Skeletal muscle cell (primary cell): ENCODE results near the gene EFCAB8.
A peak's percentile ranks its signal among the peaks of the same experiment; 100 is the strongest.

Experiments
- DNase-seq: peaks from one replicate; pipeline ENCODE4 v3.0.0-alpha.2; 2010; ENCODE audit warnings: low read depth
- H3K4me3 ChIP-seq: 2 replicates; pipeline ENCODE4 v1.5.1; 2011; ENCODE audit warnings: low read depth, mild to moderate bottlenecking, control low read depth, low read length, moderate library complexity

The EFCAB8 gene, protein sequence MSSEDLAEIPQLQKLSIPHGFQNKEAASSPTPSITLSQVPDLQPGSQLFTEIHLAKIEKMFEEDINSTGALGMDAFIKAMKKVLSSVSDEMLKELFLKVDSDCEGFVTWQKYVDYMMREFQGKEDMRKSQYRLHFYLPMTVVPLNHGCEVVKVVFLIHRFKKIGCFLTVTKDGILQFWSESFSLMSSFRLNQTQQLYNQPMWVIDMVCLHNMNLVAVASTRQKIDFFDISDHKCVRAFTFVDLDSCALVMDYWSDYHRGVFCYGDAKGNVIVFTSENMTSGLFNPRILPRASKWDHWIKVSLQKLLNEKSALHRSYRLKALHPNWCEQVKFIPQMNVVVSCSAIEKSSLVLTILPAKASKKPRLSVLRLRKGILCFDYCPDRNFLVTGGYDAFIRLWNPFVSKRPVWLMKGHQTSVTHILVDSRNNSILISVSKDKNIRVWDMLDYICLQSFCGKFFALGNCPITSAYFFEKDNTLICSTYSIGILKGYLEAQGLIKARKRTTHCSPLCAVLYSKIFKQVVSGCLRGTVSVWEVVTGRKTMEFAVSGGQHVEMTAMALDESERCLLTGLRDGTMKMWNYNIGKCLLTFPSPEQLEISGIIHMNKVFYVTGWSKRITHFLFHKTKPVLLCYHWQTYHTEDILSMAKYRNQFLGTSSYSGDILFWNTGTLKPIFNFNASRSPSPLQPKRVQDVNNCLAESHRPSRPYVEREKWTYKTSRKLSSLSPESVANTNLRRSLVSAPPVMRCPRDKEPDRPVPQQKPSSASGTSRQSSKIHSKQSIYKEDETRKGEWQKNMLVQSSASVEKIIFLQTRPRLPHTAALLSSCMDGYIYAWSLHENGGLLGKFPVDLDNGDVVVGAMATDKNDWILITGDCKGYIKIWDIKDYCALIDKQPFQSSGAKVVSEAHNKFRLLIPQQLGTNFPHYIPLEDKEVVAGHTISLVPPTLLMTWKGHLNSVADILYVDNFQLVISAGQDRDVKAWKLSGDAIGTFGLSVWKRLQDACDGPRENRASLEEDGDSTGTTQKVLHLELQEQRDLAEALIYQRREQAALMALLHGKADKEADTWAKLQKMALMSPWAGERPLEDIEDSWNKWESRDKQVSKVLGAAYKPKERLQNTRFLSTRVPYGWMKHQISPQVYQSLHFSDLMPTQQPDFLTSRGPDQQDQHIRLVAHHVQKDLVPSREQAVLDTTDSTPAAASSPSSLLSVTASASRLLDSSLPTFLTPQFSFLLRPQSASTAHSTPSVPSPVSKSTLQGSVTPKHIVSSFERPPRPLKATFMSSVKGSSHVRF

DNA sequence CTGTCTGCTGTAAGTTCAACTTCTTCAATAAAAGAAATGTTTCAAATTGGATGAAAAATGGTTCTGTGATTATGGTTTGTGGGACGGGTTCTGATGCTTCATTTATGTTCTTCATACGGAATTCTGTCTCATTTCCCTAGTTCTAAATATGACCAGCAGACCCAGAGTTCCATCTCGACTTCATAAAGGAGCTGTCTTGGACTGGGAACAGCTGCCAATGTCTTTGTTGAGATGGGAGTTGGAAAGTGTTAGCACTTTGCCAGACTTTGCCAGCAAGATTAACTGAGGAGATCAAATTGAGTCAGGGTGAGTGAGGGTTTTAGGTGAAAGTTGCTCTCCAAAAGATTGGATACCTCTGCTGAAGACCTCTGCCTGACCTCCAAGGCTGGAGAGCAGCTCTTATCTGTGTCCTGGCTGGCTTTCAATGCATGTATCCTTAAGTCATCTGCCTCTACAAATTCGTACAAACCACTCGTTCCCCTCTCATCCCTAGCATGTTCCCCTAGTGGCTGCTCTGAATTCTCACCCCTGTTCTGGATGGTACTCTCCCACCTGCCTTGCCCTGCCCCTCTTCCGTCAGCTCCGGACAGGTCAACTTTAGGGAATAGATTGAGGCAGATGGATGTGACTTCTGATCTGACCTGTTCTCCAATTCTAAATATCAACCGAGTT, at the start of gene EFCAB8:
EFCAB8 (plus strand) TSS at position 223 of the 672 bp plus-strand sequence. CDS start 4,870 bp downstream, outside the sequence.
- DNase-seq, result no peak
- no peak within 1 kb of the TSS for H3K4me3 ChIP-seq

DNA sequence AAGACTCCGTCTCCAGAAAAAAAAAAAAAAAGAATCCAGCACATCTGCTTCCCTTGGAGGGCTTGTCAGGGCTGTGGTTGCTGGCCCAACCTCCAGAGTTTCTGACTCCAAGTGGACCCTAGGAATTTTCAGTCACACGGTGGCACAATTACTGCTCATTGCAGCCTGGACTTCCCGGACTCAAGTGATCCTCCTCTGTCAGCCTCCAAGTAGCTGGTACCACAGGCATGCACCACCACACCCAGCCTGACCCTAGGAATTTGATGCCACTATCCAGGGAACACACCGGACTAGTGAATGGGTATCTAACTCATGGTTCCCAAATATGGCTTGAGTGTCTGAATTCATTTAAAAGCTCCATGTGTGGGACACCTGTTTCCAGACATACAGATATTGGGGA, 48.8 kb upstream of the EFCAB8 start:
- no peak for DNase-seq

DNA sequence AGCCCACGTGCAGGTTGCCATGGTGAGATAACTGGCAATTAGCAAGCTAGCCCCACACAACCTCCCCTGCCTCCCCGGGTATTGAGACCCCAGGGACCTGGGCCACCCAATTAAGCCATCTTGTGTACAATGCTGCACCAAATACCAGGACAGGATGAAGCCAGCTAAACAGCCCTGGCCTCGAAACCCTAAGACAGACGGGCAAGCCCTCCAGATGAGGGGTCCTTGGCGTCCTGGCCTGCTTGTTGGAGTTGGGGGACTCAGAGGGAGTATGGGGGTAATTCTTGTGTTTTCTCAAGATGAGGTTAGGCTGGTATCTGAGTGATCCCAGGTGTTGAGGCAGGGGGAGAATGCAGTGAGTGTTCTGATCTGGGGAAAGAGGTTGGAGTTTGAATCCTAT, 47.8 kb upstream of the EFCAB8 start:
- no peak for DNase-seq
- no peak overlapping the region for H3K4me3 ChIP-seq

More for the DNA sequence above, 48.8 kb upstream of the EFCAB8 start:
- no peak overlapping the region for H3K4me3 ChIP-seq

DNA sequence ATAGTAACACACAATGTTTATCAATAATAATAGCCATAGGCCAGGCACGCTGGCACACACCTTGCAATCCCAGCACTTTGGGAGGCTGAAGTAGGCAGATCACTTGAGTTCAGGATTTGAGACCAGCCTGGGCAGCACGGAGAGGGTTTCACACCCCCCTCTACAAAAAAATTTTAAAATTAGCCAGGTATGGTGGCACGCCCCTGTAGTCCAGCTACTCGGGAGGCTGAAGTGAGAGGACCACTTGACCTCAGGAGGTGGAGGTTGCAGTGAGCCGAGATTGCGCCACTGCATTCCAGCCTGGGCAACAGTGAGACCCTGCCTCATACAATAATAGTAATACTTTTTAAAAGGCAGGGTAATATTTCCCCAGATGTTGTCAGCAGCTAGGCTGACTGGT, 46.8 kb upstream of the EFCAB8 start:
- no peak for DNase-seq
- H3K4me3 ChIP-seq, result no peak overlapping the region

DNA sequence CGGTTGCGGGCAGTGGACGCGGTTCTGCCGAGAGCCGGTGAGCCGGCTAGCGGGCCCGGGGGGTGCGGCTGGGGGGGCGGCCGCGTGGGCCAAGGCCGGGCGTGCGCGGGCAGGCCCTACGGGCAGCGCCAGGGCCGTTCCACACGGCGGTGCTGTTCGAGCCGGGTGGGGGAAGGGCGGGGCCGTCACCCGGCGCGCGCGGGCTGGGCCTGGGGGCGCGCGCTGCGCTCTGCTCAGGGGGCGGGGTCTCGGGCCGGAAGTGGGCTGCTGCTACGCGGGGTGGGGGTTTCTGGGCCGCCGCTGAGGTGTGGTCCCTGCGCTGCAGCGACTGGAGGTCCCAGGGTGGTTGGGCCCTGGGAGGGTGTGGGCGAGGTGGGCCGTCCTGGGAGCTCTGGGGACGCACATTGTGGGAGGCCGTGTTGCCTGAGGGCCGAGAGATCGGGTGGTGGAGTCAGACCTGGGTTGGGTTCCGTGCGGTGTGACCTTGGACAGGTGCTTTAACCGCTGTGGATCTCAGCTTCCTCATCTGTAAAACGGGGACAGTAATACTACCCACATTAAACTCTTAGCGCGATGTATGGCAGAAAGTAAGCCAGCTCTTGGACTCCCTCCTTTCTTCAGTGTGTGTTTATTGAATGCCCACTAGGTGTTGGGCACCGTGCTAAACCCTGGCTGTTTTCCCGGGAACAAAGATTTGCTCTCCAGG, 38.6 kb upstream of the EFCAB8 start:
- DNase-seq, result no peak
- H3K4me3 ChIP-seq, result peak overlapping the region; percentile 84

DNA sequence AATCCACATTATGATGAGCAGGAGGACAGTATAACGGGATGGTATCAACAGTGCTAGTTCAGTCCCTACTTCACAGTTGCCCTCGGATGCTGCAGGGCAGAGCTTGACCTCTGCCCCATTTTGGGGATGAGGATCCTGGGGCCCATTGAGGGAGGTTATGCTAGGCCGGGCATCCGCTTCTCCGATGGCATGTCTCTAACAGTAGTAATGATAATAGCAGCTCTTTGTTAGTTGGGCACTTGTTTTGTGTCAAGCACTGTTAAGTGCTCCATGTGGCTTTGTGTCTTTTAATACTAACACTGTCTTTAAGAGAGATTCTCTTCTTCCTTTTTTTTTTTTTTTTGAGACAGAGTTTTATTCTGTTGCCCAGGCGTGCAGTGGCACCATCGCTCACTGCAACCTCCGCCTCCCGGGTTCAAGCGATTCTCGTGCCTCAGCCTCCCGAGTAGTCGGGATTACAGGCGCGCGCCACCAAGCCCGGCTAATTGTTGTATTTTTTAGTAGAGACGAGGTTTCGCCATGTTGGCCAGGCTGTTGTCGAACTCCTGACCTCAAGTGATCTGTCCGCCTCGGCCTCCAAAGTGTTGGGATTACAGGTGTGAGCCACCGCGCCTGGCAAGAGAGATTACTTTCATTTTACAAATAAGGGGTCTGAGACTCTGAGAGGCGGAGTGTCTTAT, 37.9 kb upstream of the EFCAB8 start:
- H3K4me3 ChIP-seq, result peak overlapping the region; percentile 84
- no peak for DNase-seq

DNA sequence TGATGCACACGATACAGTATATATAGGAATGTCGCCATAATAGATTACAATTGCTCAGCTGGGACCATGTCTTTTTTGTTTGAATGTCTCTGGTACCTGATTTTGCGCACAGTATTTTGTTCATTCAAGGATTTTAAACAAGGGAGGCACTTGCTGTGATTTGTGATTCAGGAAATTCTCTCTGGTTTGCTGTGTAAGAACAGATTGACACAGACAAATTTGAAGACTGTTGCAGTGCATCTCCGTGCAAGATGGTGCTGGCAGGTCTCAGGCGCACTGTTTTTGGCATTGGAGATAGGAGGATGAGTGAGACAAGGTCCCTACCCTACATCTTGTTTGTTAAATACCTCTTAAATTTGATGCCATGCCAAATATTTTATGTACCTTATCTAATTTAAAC, 36.5 kb upstream of the EFCAB8 start:
- DNase-seq, result no peak
- H3K4me3 ChIP-seq, result no peak overlapping the region

DNA sequence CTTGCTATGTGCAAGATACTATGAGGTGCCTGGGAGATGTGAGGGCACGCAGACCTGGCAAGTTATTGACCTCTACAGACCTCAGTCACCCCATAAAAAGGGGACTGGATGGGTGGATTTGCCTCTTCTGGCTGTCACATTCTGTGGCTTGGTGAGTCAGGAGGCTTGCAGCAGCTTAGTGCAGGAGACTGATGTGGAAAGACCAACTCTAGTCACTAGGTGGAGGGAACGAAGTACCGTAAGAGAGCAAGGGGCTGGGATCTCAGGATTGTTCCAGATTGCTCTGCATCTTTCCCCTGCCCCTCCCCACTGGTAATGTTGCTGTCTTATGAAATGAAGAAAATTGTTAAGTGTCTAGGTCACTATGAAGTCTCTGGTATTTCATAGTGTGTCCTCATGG, 35.6 kb upstream of the EFCAB8 start:
- DNase-seq, result peak; percentile 62
- no peak overlapping the region for H3K4me3 ChIP-seq

DNA sequence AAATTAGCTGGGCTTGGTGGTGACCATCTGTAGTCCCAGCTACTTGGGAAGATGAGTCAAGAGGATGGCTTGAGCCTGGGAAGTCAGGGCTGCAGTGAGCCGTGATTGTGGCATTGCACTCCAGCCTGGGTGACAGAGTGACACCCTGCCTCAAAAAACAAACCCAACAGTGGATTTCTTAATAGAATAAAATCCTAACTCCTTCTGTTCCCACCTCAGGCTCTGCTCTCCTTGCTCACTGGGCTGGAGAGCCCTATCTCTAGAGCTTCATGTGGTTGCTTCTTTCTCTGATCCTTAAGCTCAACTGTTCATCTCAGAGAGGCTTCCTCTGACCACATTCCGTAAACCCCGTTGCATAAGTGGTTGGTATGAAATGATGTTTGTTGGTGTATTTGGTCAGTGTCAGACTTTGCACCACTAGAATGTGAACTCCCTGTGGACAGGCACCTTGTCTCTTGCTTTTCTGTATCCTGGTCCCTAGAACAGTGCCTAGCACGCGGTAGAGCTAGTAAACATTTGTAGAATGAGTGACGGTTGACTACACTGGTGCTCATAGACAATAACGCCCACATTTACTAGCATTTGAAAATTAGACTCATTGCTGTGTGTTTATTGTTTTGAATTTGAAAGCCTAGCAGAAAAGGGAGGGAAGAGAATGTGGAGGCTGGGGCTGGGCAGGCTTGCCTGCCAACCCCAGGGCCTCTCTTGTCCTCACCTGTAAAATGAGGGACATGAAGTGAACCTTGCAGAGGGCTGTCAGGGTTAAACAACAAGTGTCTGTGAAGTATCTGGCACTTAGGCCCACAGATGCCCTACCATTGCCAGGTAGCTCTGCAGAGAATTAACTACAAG, 34.8 kb upstream of the EFCAB8 start:
- DNase-seq, result no peak
- H3K4me3 ChIP-seq, result no peak overlapping the region

DNA sequence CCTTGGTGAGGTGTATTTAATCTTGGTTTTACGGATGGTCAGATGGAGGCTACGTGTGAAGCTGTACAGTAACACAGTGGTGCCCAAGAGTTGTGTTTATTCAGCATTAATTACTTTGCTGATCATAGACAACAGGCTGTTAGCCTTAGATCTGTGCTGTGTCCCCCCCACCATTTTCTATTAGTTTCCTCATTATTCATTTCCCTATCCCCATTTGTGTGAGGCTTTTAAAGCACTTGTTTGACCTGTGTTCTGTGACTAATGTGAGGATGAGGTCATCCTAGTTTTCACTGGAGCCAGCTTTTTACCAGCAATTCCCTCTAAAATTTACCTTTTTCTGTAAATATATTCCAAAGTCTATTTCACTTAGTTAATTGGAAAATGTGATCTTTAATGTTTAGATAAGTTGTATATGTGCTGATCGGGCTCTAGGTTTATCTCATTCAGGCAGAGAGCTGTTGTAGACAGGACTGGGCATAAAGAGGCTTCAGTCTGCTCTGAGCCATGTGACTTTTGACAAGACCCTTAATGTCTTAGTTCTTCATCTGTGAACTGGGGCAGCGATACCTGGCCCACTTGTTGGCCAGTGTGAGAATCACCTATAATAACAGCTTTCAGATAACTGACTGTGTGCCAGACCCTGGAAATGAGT, 30.6 kb upstream of the EFCAB8 start:
- H3K4me3 ChIP-seq, result no peak overlapping the region
- no peak for DNase-seq

DNA sequence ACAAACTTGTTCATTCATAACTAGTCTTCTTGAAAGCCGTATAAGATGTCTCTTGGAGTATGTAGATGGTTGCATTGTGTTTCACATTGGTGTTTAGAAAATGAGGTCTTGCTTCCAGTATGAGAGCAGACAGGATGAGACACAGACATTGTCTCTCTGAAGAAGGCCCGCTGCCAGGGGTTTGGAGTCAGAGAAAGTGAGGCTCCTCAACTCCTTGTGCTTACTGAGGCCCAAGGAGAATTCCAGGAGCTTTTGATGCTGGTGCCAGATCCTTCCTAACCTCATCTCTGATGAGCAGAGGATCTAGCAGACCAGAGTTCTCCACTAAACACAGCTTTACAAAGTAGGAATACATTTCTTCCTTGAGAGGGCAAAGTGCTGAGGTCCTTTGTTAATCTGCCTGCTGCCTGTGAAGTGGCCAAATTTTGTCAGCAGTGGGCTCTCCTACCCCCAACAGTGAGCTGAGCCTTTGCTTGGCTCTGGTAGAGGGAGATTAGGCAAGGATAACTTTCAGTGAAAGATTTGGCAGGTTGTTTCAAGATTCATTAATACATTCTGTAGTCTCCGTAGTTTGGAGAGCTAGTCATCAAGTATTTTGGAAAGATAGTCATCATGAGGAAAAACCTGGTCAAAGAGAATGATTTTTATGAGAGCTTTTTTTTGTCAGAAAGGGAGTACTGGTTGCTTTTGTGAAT, 29.3 kb upstream of the EFCAB8 start:
- no peak overlapping the region for H3K4me3 ChIP-seq
- DNase-seq, result no peak

DNA sequence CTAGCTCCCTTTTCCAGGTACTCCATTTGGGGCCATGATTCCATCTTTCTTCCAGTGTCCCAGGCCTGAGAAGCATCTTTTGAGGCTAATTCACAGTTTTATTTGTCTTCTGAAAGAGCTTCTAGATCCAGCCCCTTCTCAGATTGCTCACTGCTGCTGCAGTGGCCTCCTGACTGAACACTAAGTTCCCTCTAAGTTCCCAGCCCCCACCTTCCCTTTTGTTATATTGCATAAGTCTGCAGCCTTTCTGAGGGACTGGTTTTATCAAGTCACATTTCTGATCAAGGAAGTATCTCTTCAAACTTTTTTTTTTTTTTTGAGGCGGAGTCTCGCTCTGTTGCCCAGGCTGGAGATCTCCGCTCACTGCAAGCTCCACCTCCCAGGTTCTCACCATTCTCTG, 28.3 kb upstream of the EFCAB8 start:
- H3K4me3 ChIP-seq, result no peak overlapping the region
- peak; percentile 48 for DNase-seq

DNA sequence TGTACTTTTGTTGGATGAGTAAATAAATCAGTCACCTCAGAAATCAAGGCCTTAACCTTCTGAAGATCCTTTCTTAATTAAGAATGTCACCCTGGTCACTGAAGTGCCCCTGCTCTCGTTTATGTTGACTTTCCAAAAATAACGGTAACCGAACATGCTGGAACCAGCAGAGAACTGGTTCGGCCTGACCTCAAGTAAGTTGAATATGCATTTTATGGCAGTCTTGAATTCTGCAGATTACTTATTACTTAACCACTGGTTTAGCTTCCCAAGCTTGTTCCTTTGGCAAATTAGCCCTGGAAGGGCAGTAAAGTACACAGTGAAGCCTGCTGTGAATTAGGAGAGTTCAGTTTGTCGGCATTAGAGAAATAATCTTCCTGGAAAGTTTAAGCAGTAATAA, 26.7 kb upstream of the EFCAB8 start:
- no peak overlapping the region for H3K4me3 ChIP-seq
- DNase-seq, result no peak

DNA sequence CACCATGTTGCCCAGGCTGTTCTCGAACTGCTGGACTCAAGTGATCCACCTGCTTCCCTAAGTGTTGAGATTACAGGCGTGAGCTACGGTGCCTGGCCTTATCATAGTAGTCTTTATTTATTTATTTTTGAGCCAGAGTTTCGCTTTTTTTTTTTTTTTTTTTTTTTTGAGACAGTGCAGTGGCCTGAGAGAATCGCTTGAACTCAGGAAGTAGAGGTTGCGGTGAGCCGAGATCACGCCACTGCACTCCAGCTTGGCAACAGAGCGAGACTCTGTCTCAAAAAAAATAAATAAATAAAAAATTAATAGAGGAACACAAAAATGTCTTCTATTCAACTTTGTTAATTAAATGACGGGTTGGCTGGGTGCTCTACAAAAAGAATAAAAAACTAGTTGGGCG, 26.1 kb upstream of the EFCAB8 start:
- H3K4me3 ChIP-seq, result no peak overlapping the region
- DNase-seq, result no peak

DNA sequence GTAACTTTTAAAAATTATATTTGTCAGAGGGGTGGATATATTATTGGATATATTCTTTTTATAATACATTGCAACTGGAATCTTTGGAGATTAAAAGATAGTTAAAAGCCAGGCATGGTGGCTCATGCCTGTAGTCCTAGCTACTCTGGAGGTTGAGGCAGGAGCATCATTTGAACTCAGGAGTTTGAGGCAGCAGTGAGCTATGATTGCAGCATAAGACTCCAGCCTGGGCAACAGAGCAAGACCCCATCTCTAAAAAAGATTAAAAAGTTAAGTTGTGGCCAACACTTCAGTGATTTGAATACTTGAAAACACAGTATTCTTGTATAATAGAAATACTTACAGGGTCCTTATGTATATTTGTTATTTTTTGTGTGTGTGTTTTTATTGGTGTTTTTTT, 23.8 kb upstream of the EFCAB8 start:
- H3K4me3 ChIP-seq, result no peak overlapping the region
- no peak for DNase-seq

DNA sequence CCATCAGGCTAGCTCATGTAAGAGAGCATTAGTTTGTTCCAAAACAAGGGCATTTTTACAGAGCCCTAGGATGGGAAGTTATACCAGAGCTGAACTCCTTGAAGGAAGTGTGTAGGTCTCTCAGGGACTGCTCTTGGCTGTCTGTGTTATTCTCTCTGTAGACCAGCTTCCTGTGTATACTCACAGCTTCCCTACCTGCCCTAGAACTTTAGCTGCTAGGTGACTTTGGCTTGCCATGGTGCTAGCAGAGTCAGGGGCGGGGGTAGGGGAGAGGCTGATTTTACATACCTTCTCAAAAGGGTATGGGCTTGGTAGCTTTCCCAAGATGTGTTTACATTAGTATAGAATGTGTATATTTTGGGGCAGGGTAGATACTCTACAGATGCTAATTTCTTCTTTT, 21.6 kb upstream of the EFCAB8 start:
- H3K4me3 ChIP-seq, result no peak overlapping the region
- no peak for DNase-seq
